Measurements from ENCODE around the gene ISLR.
"Not testable (repeated sequence)": the region's sequence is repeated elsewhere in the genome, so short reads cannot be mapped to it uniquely, and the experiment has no call there.

DNA sequence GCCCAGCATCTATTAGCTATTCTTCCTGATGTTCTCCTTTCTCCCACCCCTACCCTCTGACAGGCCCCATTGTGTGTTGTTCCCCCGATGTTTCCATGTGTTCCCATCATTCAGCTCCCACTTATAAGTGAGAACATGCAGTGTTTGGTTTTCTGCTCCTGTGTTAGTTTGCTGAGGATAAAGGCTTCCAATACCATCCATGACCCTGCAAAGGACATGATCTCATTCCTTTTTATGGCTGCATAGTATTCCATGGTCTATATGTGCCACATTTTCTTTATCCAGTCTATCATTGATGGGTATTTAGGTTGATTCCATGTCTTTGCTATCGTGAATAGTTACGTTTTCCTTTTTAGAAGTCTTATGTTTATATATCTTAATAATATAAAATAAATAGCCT, 13.1 kb upstream of the ISLR start:
- TF ChIP-seq CBX8 (IDR thresholded peaks at IDR 0.05; ENCODE audit: borderline replicate concordance, extremely low read depth, low read depth, low read length, poor library complexity, severe bottlenecking); MAZ (CRISPR knock-in tag; conservative IDR thresholded peaks at IDR 0.05 in 1 of 2, IDR thresholded peaks at IDR 0.05 in 1 of 2); EZH2 (IDR thresholded peaks at IDR 0.05; ENCODE audit: borderline replicate concordance, low read depth, low read length); FOXM1 (IDR thresholded peaks at IDR 0.05; ENCODE audit: low read depth); FOXM1 (CRISPR knock-in tag; IDR thresholded peaks at IDR 0.05; ENCODE audit: low read depth); JUNB (CRISPR knock-in tag; conservative IDR thresholded peaks at IDR 0.05); POLR3A (IDR thresholded peaks at IDR 0.05; ENCODE audit: borderline replicate concordance, extremely low read depth, insufficient read depth, insufficient read length); COPS2 (conservative IDR thresholded peaks at IDR 0.05); MEF2D (tag; conservative IDR thresholded peaks at IDR 0.05; ENCODE audit: low read depth); CEBPB (tag; IDR thresholded peaks at IDR 0.05): not testable (repeated sequence)
- TF ChIP-seq, protein P1, sequence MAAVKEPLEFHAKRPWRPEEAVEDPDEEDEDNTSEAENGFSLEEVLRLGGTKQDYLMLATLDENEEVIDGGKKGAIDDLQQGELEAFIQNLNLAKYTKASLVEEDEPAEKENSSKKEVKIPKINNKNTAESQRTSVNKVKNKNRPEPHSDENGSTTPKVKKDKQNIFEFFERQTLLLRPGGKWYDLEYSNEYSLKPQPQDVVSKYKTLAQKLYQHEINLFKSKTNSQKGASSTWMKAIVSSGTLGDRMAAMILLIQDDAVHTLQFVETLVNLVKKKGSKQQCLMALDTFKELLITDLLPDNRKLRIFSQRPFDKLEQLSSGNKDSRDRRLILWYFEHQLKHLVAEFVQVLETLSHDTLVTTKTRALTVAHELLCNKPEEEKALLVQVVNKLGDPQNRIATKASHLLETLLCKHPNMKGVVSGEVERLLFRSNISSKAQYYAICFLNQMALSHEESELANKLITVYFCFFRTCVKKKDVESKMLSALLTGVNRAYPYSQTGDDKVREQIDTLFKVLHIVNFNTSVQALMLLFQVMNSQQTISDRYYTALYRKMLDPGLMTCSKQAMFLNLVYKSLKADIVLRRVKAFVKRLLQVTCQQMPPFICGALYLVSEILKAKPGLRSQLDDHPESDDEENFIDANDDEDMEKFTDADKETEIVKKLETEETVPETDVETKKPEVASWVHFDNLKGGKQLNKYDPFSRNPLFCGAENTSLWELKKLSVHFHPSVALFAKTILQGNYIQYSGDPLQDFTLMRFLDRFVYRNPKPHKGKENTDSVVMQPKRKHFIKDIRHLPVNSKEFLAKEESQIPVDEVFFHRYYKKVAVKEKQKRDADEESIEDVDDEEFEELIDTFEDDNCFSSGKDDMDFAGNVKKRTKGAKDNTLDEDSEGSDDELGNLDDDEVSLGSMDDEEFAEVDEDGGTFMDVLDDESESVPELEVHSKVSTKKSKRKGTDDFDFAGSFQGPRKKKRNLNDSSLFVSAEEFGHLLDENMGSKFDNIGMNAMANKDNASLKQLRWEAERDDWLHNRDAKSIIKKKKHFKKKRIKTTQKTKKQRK (IDR thresholded peaks at IDR 0.05; ENCODE audit: borderline replicate concordance, low read depth, low read length), result not testable (repeated sequence)
- TF ChIP-seq, protein P2, sequence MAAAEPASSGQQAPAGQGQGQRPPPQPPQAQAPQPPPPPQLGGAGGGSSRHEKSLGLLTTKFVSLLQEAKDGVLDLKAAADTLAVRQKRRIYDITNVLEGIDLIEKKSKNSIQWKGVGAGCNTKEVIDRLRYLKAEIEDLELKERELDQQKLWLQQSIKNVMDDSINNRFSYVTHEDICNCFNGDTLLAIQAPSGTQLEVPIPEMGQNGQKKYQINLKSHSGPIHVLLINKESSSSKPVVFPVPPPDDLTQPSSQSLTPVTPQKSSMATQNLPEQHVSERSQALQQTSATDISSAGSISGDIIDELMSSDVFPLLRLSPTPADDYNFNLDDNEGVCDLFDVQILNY (CRISPR knock-in tag; IDR thresholded peaks at IDR 0.05), result not testable (repeated sequence)
- TF ChIP-seq, protein P3, sequence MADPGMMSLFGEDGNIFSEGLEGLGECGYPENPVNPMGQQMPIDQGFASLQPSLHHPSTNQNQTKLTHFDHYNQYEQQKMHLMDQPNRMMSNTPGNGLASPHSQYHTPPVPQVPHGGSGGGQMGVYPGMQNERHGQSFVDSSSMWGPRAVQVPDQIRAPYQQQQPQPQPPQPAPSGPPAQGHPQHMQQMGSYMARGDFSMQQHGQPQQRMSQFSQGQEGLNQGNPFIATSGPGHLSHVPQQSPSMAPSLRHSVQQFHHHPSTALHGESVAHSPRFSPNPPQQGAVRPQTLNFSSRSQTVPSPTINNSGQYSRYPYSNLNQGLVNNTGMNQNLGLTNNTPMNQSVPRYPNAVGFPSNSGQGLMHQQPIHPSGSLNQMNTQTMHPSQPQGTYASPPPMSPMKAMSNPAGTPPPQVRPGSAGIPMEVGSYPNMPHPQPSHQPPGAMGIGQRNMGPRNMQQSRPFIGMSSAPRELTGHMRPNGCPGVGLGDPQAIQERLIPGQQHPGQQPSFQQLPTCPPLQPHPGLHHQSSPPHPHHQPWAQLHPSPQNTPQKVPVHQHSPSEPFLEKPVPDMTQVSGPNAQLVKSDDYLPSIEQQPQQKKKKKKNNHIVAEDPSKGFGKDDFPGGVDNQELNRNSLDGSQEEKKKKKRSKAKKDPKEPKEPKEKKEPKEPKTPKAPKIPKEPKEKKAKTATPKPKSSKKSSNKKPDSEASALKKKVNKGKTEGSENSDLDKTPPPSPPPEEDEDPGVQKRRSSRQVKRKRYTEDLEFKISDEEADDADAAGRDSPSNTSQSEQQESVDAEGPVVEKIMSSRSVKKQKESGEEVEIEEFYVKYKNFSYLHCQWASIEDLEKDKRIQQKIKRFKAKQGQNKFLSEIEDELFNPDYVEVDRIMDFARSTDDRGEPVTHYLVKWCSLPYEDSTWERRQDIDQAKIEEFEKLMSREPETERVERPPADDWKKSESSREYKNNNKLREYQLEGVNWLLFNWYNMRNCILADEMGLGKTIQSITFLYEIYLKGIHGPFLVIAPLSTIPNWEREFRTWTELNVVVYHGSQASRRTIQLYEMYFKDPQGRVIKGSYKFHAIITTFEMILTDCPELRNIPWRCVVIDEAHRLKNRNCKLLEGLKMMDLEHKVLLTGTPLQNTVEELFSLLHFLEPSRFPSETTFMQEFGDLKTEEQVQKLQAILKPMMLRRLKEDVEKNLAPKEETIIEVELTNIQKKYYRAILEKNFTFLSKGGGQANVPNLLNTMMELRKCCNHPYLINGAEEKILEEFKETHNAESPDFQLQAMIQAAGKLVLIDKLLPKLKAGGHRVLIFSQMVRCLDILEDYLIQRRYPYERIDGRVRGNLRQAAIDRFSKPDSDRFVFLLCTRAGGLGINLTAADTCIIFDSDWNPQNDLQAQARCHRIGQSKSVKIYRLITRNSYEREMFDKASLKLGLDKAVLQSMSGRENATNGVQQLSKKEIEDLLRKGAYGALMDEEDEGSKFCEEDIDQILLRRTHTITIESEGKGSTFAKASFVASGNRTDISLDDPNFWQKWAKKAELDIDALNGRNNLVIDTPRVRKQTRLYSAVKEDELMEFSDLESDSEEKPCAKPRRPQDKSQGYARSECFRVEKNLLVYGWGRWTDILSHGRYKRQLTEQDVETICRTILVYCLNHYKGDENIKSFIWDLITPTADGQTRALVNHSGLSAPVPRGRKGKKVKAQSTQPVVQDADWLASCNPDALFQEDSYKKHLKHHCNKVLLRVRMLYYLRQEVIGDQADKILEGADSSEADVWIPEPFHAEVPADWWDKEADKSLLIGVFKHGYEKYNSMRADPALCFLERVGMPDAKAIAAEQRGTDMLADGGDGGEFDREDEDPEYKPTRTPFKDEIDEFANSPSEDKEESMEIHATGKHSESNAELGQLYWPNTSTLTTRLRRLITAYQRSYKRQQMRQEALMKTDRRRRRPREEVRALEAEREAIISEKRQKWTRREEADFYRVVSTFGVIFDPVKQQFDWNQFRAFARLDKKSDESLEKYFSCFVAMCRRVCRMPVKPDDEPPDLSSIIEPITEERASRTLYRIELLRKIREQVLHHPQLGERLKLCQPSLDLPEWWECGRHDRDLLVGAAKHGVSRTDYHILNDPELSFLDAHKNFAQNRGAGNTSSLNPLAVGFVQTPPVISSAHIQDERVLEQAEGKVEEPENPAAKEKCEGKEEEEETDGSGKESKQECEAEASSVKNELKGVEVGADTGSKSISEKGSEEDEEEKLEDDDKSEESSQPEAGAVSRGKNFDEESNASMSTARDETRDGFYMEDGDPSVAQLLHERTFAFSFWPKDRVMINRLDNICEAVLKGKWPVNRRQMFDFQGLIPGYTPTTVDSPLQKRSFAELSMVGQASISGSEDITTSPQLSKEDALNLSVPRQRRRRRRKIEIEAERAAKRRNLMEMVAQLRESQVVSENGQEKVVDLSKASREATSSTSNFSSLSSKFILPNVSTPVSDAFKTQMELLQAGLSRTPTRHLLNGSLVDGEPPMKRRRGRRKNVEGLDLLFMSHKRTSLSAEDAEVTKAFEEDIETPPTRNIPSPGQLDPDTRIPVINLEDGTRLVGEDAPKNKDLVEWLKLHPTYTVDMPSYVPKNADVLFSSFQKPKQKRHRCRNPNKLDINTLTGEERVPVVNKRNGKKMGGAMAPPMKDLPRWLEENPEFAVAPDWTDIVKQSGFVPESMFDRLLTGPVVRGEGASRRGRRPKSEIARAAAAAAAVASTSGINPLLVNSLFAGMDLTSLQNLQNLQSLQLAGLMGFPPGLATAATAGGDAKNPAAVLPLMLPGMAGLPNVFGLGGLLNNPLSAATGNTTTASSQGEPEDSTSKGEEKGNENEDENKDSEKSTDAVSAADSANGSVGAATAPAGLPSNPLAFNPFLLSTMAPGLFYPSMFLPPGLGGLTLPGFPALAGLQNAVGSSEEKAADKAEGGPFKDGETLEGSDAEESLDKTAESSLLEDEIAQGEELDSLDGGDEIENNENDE (IDR thresholded peaks at IDR 0.05; ENCODE audit: low read depth, low read length), result not testable (repeated sequence)
- TF ChIP-seq, protein P4, sequence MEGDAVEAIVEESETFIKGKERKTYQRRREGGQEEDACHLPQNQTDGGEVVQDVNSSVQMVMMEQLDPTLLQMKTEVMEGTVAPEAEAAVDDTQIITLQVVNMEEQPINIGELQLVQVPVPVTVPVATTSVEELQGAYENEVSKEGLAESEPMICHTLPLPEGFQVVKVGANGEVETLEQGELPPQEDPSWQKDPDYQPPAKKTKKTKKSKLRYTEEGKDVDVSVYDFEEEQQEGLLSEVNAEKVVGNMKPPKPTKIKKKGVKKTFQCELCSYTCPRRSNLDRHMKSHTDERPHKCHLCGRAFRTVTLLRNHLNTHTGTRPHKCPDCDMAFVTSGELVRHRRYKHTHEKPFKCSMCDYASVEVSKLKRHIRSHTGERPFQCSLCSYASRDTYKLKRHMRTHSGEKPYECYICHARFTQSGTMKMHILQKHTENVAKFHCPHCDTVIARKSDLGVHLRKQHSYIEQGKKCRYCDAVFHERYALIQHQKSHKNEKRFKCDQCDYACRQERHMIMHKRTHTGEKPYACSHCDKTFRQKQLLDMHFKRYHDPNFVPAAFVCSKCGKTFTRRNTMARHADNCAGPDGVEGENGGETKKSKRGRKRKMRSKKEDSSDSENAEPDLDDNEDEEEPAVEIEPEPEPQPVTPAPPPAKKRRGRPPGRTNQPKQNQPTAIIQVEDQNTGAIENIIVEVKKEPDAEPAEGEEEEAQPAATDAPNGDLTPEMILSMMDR (IDR thresholded peaks at IDR 0.05 in 2 of 3, conservative IDR thresholded peaks at IDR 0.05 in 1 of 3; ENCODE audit: insufficient read depth in 2 of 3, low read depth in 1 of 3, low read length in 3 of 3), result not testable (repeated sequence)
